Measurements from ENCODE around the gene LIPI.

LIPI gene

DNA sequence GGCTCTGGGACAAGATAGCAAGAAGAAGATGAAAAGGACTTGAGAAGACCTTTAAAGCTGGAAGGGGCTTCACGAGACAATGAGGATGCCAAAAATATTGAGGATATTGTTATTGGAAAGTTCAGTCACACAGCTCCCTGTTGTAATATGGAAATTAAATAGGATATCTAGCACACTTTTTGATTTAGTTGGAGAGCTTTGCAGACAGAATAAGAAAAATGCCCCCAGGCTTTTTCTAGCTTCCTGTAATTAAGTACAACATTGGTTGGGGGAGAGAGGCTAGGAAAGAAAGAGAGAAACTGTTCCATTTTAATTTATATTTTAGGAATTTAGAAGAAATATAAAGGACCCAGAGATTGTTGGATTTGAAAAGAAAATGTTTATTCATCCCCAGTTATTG lies 32.7 kb upstream of the LIPI start:
- TF ChIP-seq, protein P1, sequence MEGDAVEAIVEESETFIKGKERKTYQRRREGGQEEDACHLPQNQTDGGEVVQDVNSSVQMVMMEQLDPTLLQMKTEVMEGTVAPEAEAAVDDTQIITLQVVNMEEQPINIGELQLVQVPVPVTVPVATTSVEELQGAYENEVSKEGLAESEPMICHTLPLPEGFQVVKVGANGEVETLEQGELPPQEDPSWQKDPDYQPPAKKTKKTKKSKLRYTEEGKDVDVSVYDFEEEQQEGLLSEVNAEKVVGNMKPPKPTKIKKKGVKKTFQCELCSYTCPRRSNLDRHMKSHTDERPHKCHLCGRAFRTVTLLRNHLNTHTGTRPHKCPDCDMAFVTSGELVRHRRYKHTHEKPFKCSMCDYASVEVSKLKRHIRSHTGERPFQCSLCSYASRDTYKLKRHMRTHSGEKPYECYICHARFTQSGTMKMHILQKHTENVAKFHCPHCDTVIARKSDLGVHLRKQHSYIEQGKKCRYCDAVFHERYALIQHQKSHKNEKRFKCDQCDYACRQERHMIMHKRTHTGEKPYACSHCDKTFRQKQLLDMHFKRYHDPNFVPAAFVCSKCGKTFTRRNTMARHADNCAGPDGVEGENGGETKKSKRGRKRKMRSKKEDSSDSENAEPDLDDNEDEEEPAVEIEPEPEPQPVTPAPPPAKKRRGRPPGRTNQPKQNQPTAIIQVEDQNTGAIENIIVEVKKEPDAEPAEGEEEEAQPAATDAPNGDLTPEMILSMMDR (IDR thresholded peaks at IDR 0.05; ENCODE audit: control insufficient read depth, insufficient read depth, low read depth, low read length, missing control alignments), result no peak
- no peak for DNase-seq (ENCODE audit: low read depth)
- no peak overlapping the region for H3K4me3 ChIP-seq (ENCODE audit: control insufficient read depth, low read depth, low read length)

DNA sequence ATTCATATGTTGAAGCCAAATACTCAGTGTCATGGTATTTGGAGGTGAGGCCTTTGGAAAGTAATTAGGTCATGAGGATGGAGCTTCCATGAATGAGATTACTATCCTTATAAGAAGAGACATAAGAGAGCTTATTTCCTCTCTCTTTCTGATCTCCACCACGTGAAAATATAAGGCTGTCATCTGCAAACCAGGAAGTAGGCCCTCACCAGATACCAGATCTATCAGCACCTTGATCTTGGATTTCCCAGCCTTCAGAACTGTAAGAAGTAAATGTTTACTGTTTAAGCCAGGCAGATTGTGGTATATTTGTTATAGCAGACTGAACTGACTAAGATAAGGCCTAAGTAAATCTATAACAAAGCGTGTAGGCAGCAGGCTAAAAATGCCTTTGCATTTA lies 30.5 kb upstream of the LIPI start:
- no peak overlapping the region for H3K4me3 ChIP-seq (ENCODE audit: control insufficient read depth, low read depth, low read length)
- no peak for DNase-seq (ENCODE audit: low read depth)
- TF ChIP-seq, protein P1 (IDR thresholded peaks at IDR 0.05; ENCODE audit: control insufficient read depth, insufficient read depth, low read depth, low read length, missing control alignments), result no peak

DNA sequence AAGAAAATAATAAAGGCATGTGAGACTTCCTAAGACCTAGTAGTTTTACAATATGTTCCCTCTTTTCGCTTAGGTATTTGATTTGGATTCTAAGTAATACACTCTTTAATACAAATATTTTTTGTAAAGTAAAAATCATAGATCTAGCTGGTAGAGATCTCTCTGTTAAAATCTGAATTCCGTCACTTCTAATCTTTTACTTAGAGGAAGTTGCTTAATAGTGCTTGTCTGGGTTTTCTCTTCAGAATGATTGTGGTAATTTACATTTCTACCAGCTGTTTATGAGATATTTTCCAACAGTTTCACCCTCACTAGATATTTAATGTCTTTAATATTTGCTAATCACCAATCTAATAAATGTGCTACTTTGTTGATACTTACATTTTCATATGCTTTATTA lies 28.5 kb upstream of the LIPI start:
- TF ChIP-seq, protein P1 (IDR thresholded peaks at IDR 0.05; ENCODE audit: control insufficient read depth, insufficient read depth, low read depth, low read length, missing control alignments), result no peak
- DNase-seq (ENCODE audit: low read depth), result no peak
- H3K4me3 ChIP-seq (ENCODE audit: control insufficient read depth, low read depth, low read length), result no peak overlapping the region

DNA sequence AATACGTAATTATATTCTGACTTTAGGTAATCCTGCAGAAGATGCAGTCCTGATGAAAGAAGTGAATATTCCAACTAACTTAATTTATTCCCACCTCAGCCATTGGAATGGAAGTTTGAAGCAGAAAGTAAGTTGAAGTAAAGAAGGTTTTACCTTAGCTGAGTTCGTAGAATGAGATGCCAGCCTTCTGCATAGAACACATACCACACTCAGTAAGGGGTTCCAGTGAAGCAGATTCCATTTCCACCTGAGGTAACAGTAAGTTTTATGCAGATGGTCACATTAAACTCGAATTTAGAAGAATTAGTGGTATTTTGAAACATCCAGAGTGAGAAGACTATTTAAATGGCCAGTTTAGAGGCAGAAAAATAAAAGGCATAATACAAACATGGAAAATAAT lies 25.4 kb upstream of the LIPI start:
- H3K4me3 ChIP-seq (ENCODE audit: control insufficient read depth, low read depth, low read length), result no peak overlapping the region
- no peak for DNase-seq (ENCODE audit: low read depth)
- TF ChIP-seq, protein P1 (IDR thresholded peaks at IDR 0.05; ENCODE audit: control insufficient read depth, insufficient read depth, low read depth, low read length, missing control alignments), result no peak

DNA sequence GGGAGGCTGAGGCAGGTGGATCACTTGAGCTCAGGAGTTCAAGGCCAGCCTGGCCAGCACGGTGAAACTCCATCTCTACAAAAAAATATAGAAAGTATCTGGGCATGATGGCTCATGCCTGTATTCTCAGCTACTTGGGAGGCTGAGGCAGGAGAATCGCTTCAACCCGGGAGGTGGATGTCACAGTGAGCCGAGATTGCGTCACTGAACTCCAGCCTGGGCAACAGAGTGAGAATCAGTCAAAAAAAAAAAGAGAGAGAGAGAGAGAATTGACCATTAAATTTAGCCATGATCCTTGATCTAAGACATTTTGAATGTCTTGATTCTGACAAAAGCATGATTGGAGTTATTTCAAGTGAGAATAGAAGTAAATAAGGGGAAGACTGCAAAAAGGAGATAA lies 24.3 kb upstream of the LIPI start:
- DNase-seq (ENCODE audit: low read depth), result no peak
- H3K4me3 ChIP-seq (ENCODE audit: control insufficient read depth, low read depth, low read length), result no peak overlapping the region
- TF ChIP-seq, protein P1 (IDR thresholded peaks at IDR 0.05; ENCODE audit: control insufficient read depth, insufficient read depth, low read depth, low read length, missing control alignments), result no peak

DNA sequence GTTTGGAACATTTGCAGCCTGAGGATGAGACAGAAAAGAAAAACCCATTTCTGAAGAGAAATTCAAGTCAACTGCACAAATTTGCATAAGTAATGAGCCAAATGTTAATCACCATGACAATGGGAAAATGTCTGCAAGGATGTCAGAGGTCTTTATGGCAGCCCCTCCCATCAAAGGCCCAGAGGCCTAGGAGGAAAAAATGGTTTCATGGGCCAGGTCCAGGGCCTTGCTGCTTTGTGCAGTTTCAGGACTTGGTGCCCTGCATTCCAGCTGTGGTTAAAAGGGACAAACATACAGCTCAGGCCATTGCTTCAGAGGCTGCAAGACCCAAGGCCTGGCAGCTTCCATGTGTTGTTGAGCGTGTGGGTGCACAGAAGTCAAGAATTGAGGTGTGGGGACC lies 18.6 kb upstream of the LIPI start:
- no peak overlapping the region for H3K4me3 ChIP-seq (ENCODE audit: control insufficient read depth, low read depth, low read length)
- TF ChIP-seq, protein P1 (IDR thresholded peaks at IDR 0.05; ENCODE audit: control insufficient read depth, insufficient read depth, low read depth, low read length, missing control alignments), result no peak
- DNase-seq (ENCODE audit: low read depth), result no peak

DNA sequence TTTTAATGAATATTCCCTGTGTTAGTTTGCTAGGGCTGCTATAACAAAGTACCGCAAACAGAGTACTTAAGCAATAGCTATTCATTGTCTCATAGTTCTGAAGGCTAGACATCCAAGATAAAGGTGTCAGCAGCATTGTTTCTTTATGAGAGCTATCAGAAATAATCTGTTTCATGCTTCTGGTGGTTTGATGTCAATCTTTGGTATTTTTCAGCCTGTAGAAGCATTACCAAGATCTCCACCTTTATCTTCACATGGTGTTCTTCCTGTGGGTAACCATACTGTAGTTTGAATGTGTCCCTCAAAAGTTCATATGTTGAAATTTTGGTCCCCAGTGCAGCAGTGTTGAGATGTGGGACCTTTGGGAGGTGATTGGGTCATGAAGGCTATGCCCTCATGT lies 12.6 kb upstream of the LIPI start:
- H3K4me3 ChIP-seq (ENCODE audit: control insufficient read depth, low read depth, low read length), result no peak overlapping the region
- no peak for DNase-seq (ENCODE audit: low read depth)
- TF ChIP-seq, protein P1 (IDR thresholded peaks at IDR 0.05; ENCODE audit: control insufficient read depth, insufficient read depth, low read depth, low read length, missing control alignments), result no peak

Data from AG09309 (cell line).